Measurements from ENCODE around the gene OR1J4.

- no peak for TF ChIP-seq SPI1 (IDR thresholded peaks at IDR 0.05; ENCODE audit: low read depth, low read length)
- no peak for TF ChIP-seq POLR2AphosphoS5 (IDR thresholded peaks at IDR 0.05; ENCODE audit: low read depth, low read length)
- TF ChIP-seq POLR2A (IDR thresholded peaks at IDR 0.05; ENCODE audit: low read depth, low read length) = no peak
- no peak for TF ChIP-seq TAF1 (IDR thresholded peaks at IDR 0.05; ENCODE audit: low read depth, low read length)
Measured at GRCh38 chr9:122477826-122478225, 41.1 kb upstream of the OR1J4 start, which contains the start of gene OR1J1.

Measured in GM12891 (cell line).